Panc1 (cell line): ENCODE results near the gene HLA-A. TPM values are rescaled to one million over a fixed set of nuclear protein-coding genes. Genes with fewer than 3 reads are reported as not detected.
A peak's percentile ranks its signal among the peaks of the same experiment; 100 is the strongest.
"Not testable (repeated sequence)": the region's sequence is repeated elsewhere in the genome, so short reads cannot be mapped to it uniquely, and the experiment has no call there.

ENCODE experiments used
- ATAC-seq: fragments of 200-7000 bp; cut with Tn5 transposase; 2 replicates; pipeline ENCODE4 v1.9.1; 2020; ENCODE audit warnings: mild to moderate bottlenecking, moderate library complexity
- BruUV-seq: library from RNA; stranded (reverse); fragments of 400-500 nt; replicated peaks from 2 replicates; lab custom pipeline; 2021; lab: Mats Ljungman, UMichigan
- CTCF ChIA-PET: fragments of 300-600 bp; sonication (Branson Sonifier 250); formaldehyde crosslinking; loops from one replicate; lab custom pipeline; 2022; ENCODE audit warnings: antibody characterized with exemption; lab: Charles Lee
- POLR2A ChIA-PET: fragments of 300-600 bp; sonication (Branson Sonifier 250); formaldehyde crosslinking; loops from one replicate; lab custom pipeline; 2022; ENCODE audit warnings: antibody characterized with exemption; lab: Charles Lee
- DNase-seq: peaks from one replicate; pipeline ENCODE4 v3.0.0-alpha.2; 2010; ENCODE audit warnings: low read depth, low spot score
- H3K27ac ChIP-seq: 2 replicates; pipeline ENCODE4 v1.5.1; 2011; ENCODE audit warnings: mild to moderate bottlenecking, low read length, inconsistent platforms
- H3K27me3 ChIP-seq: fragments of 200-500 bp; sonication (Bioruptor generic); 2 replicates; pipeline ENCODE4 v1.6.0; 2014; ENCODE audit warnings: low read length, inconsistent platforms; ENCODE audit not compliant: control insufficient read depth, insufficient read depth
- H3K36me3 ChIP-seq: fragments of 200-500 bp; sonication (Bioruptor generic); 2 replicates; pipeline ENCODE4 v1.5.1; 2014; ENCODE audit warnings: inconsistent platforms, mild to moderate bottlenecking, low read length, moderate library complexity; ENCODE audit not compliant: control insufficient read depth, insufficient read depth
- H3K4me1 ChIP-seq: 2 replicates; pipeline ENCODE4 v1.5.1; 2011; ENCODE audit warnings: inconsistent platforms, mild to moderate bottlenecking, low read length, moderate library complexity; ENCODE audit not compliant: control insufficient read depth, insufficient read depth
- H3K4me3 ChIP-seq, 2 experiments: 2 replicates each; pipeline ENCODE4 v1.5.1; 2011 to 2012; ENCODE audit warnings: low read depth in 2 of 2, low read length in 2 of 2, mild to moderate bottlenecking in 2 of 2, inconsistent platforms in 1 of 2, moderate library complexity in 1 of 2
- H3K9me3 ChIP-seq: fragments of 200-500 bp; sonication (Bioruptor generic); 2 replicates; pipeline ENCODE4 v1.5.1; 2014; ENCODE audit warnings: low read depth, mild to moderate bottlenecking, inconsistent platforms, low read length, moderate library complexity; ENCODE audit not compliant: control insufficient read depth, insufficient read depth
- CTCF ChIP-seq: fragments of 450-650 bp; IDR thresholded peaks from 2 replicates; pipeline ENCODE4 v1.5.1; 2017; ENCODE audit warnings: mild to moderate bottlenecking
- POLR2AphosphoS5 ChIP-seq: IDR thresholded peaks from 2 replicates; pipeline ENCODE4 v1.6.1; 2012; ENCODE audit warnings: mild to moderate bottlenecking, low read depth, low read length, moderate library complexity
- REST ChIP-seq, 2 experiments: IDR thresholded peaks; 2 replicates each; pipeline ENCODE4 v1.6.1; 2011 to 2012; ENCODE audit warnings: low read depth in 2 of 2, control low read depth in 1 of 2, low read length in 1 of 2, mild to moderate bottlenecking in 1 of 2, moderate library complexity in 1 of 2; ENCODE audit not compliant: insufficient read depth in 1 of 2
- SIN3A ChIP-seq: IDR thresholded peaks from 2 replicates; pipeline ENCODE4 v1.6.1; 2012; ENCODE audit warnings: low read depth, mild to moderate bottlenecking, low read length, moderate library complexity, borderline replicate concordance; ENCODE audit not compliant: insufficient read depth
- TCF7L2 ChIP-seq: IDR thresholded peaks from 2 replicates; pipeline ENCODE4 v1.6.1; 2011; ENCODE audit warnings: mild to moderate bottlenecking, low read depth, low read length, inconsistent platforms
- in situ Hi-C: cut with HindIII; loops from 2 replicates; pipeline ENCODE4 v1.10.0; 2016; ENCODE audit warnings: low sequenced_read_pairs, low pct_unique_long_range_greater_than_20kb
- intact Hi-C: fragments of 100-400 bp; cut with micrococcal nuclease; formaldehyde crosslinking; loops from one replicate; pipeline ENCODE4 v1.10.0; 2022; ENCODE audit not compliant: unreplicated experiment
- total RNA-seq: library from RNA; stranded (reverse); gene quantifications from one replicate; pipeline ENCODE4 v1.2.1, GENCODE V29; 2021; ENCODE audit not compliant: unreplicated experiment

The HLA-A gene
- total RNA-seq, 1 experiment from 2014 or later: 397 TPM

DNA sequence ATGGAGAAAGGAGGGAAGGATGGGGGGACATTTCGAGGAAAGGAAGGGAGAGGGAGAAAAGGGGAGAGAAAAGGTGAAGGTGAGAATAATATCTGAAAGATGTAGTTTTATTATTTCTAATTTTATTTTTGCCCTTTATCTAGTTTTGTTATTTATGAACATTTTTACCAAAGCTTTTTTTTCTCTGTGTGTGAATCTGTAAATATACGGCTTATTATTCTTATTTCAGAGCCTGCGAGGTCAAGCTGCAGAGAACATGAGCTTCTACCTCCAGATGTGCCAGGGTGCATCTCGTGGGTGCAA is 35.0 kb downstream of the HLA-A start:
- no TSS peak for BruUV-seq
- no peaks in the 10 kb centered on the region for H3K9me3 ChIP-seq
- TF ChIP-seq CTCF: no peak
- TF ChIP-seq REST (IDR thresholded peaks at IDR 0.05; ENCODE audit: insufficient read depth in 1 of 2, low read depth in 2 of 2, low read length in 1 of 2): no peak
- TF ChIP-seq TCF7L2: no peak
- no peak for TF ChIP-seq SIN3A
- no peak for TF ChIP-seq POLR2AphosphoS5
- CTCF ChIA-PET: no interaction called here
- no peaks in the 10 kb centered on the region for H3K36me3 ChIP-seq
- intact Hi-C loops: no loop called here
- H3K4me3 ChIP-seq: peak overlapping the region; percentile 61 to 81
- peak overlapping the region; percentile 87 for H3K27ac ChIP-seq
- ATAC-seq (no peak), DNase-seq (no peak)
- in situ Hi-C loops: no loop called here
- POLR2A ChIA-PET: no interaction called here
- no peaks in the 10 kb centered on the region for H3K27me3 ChIP-seq
- H3K4me1 ChIP-seq: peaks cover 14% of the 10 kb centered on the region

- H3K27me3 ChIP-seq, H3K36me3 ChIP-seq, CTCF ChIA-PET, DNase-seq, H3K4me3 ChIP-seq, BruUV-seq, intact Hi-C loops, POLR2A ChIA-PET, H3K9me3 ChIP-seq, ATAC-seq, in situ Hi-C loops, H3K27ac ChIP-seq: not testable (repeated sequence)
- peaks cover 14% of the 10 kb centered on the region for H3K4me1 ChIP-seq
Measured at GRCh38 chr6:29980013-29980412, 37.7 kb downstream of the HLA-A start.

DNA sequence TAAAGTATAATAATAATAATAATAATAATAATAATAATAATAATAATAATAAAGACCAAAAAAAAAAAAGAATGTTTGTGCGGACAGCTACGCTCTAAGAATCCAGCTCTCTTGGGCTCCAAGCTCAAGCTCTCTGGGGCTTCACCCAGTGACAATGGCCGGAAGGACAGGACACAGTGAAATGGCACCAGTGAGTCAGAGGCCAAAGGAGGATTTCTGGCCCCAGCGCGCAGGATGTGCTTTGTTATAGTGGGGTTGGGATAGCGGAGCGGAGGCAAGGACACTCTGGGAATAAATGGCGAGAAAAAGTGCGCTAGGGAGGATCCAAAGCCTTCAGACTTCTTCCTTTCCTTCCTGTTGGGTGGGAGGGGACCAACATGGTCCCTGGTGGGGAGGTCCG is 38.2 kb downstream of the HLA-A start:
- Histone ChIP-seq H3K9me3 (no peaks in the 10 kb centered on the region), H3K36me3 (no peaks in the 10 kb centered on the region), H3K27me3 (no peaks in the 10 kb centered on the region), H3K4me3 (no peak overlapping the region), H3K27ac (no peak overlapping the region), H3K4me1 (peaks cover 14% of the 10 kb centered on the region)
- BruUV-seq: no TSS peak
- intact Hi-C loops: no loop called here
- ATAC-seq (no peak), DNase-seq (no peak)
- TF ChIP-seq SIN3A (no peak), TCF7L2 (no peak), POLR2AphosphoS5 (no peak), REST (IDR thresholded peaks at IDR 0.05; ENCODE audit: insufficient read depth in 1 of 2, low read depth in 2 of 2, low read length in 1 of 2) (no peak), CTCF (no peak)
- ChIA-PET CTCF (no interaction called here), POLR2A (no interaction called here)
- in situ Hi-C loops: no loop called here
